ENCODE results near the gene TSKU. TPM values are rescaled to one million over a fixed set of nuclear protein-coding genes. Genes with fewer than 3 reads are reported as not detected.

TSKU gene
- total RNA-seq, 1 donor from 2014 or later = 42.3 TPM

DNA sequence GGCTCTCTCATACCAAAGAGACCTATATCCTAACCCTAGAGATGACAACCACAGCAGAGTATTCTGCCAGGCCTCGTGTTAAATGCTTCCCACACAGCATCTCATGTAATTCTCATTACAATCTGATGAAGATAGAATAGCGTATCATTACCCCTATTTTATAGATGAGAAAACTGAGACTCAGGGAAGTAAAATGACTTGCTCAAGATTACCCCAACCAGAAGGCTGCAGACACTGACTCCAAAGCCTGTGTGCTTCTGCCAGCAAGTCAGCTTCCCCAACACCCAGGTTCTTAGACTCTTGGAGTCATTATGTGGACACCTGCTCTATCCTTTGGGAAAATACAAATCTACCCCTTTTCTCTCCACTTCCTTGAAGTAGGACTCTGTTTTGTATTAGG is 23.6 kb upstream of the TSKU start:
- H3K4me3 Mint-ChIP-seq (ENCODE audit: unreplicated experiment) = no peak overlapping the region
- H3K27me3 Mint-ChIP-seq (ENCODE audit: low read depth) = no peaks in the 10 kb centered on the region
- peaks cover 15% of the 10 kb centered on the region for H3K4me1 Mint-ChIP-seq (ENCODE audit: low read depth)
- no peaks in the 10 kb centered on the region for H3K36me3 Mint-ChIP-seq (ENCODE audit: low read depth)
- TF ChIP-seq, protein P1, sequence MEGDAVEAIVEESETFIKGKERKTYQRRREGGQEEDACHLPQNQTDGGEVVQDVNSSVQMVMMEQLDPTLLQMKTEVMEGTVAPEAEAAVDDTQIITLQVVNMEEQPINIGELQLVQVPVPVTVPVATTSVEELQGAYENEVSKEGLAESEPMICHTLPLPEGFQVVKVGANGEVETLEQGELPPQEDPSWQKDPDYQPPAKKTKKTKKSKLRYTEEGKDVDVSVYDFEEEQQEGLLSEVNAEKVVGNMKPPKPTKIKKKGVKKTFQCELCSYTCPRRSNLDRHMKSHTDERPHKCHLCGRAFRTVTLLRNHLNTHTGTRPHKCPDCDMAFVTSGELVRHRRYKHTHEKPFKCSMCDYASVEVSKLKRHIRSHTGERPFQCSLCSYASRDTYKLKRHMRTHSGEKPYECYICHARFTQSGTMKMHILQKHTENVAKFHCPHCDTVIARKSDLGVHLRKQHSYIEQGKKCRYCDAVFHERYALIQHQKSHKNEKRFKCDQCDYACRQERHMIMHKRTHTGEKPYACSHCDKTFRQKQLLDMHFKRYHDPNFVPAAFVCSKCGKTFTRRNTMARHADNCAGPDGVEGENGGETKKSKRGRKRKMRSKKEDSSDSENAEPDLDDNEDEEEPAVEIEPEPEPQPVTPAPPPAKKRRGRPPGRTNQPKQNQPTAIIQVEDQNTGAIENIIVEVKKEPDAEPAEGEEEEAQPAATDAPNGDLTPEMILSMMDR (IDR thresholded peaks at IDR 0.05) = no peak
- H3K9me3 Mint-ChIP-seq (ENCODE audit: low read depth) = no peaks in the 10 kb centered on the region
- no peak overlapping the region for H3K27ac Mint-ChIP-seq (ENCODE audit: unreplicated experiment)
- DNase-seq (ENCODE audit: low spot score) = no peak

DNA sequence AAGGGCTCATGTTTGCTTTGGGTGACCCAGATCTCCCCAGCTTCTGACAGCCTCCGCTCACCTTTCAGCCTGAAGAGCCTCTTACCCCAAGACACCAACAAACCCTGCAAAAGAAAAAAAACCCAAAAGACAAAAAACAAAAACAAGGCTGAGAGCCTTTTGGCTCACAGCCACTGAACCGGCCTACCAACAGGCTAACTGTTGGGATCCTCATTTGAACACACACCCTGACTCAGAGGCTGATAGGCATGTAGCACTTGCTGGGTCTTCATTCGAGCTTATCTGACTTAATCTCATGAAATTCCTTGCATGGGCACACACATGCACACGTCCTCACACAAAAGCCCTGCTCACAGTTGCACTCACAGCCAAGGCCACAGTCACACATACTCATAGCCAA is 22.9 kb upstream of the TSKU start:
- Mint-ChIP-seq H3K27me3 (ENCODE audit: low read depth) (no peaks in the 10 kb centered on the region), H3K9me3 (ENCODE audit: low read depth) (no peaks in the 10 kb centered on the region), H3K27ac (ENCODE audit: unreplicated experiment) (no peak overlapping the region), H3K36me3 (ENCODE audit: low read depth) (no peaks in the 10 kb centered on the region), H3K4me1 (ENCODE audit: low read depth) (peaks cover 18% of the 10 kb centered on the region), H3K4me3 (ENCODE audit: unreplicated experiment) (no peak overlapping the region)
- TF ChIP-seq, protein P1 (IDR thresholded peaks at IDR 0.05) = no peak
- no peak for DNase-seq (ENCODE audit: low spot score)

DNA sequence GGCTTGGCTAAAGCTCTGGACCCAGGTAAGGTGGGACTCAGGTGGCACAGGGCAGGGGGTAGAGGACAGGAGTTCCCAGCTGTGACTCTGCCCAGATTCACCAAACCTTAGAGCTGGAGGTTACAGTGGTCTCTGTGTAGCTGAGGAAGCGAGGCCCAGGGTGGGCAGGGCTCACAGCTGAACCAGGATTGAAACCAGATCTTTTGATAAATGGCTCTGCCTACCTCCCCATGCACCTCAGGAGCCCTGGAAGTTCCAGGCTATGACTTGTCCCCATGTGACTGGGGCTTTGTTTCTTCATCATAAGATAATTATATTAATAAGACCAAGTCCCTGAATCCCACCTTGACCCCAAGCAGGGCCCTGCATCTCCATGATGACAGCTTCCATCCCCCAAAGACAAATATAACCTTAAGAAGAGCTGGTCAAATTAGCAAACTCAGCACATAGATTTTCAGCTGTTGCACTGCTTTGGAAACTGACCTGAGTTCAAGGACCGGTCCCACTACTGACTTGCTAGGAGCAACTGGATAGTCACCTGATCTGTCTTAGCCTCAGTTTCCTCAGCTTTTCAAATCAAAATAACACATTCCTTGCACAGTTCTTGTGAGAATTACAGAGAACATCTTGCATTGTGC is 21.3 kb upstream of the TSKU start:
- Mint-ChIP-seq H3K9me3 (ENCODE audit: low read depth) (no peaks in the 10 kb centered on the region), H3K36me3 (ENCODE audit: low read depth) (no peaks in the 10 kb centered on the region), H3K4me3 (ENCODE audit: unreplicated experiment) (no peak overlapping the region), H3K4me1 (ENCODE audit: low read depth) (peaks cover 30% of the 10 kb centered on the region), H3K27ac (ENCODE audit: unreplicated experiment) (no peak overlapping the region), H3K27me3 (ENCODE audit: low read depth) (no peaks in the 10 kb centered on the region)
- peak; percentile 18 for DNase-seq (ENCODE audit: low spot score)
- TF ChIP-seq, protein P1 (IDR thresholded peaks at IDR 0.05) = no peak

DNA sequence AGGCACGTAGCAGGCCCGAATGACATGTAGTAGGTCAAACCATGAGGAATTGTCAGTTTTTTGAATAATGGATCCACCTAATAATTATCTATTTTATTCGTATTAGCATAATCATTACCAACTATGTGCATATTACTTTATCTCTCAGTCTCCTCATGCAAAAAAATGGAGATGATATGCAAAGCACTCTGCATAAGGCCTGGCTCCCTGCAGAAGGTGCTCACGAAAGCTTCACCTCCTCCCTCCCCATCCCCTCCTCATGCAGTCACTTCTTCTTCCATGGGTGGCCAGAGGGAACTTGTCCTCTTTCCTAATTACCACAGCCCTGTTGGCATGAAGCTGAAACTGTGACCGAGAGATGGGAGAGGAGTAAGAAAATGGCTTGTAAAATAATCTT is 20.8 kb upstream of the TSKU start:
- H3K27me3 Mint-ChIP-seq (ENCODE audit: low read depth) = no peaks in the 10 kb centered on the region
- H3K4me1 Mint-ChIP-seq (ENCODE audit: low read depth) = peaks cover 34% of the 10 kb centered on the region
- H3K36me3 Mint-ChIP-seq (ENCODE audit: low read depth) = no peaks in the 10 kb centered on the region
- H3K27ac Mint-ChIP-seq (ENCODE audit: unreplicated experiment) = no peak overlapping the region
- TF ChIP-seq, protein P1 (IDR thresholded peaks at IDR 0.05) = no peak
- no peaks in the 10 kb centered on the region for H3K9me3 Mint-ChIP-seq (ENCODE audit: low read depth)
- H3K4me3 Mint-ChIP-seq (ENCODE audit: unreplicated experiment) = no peak overlapping the region
- peak; percentile 1 for DNase-seq (ENCODE audit: low spot score)

DNA sequence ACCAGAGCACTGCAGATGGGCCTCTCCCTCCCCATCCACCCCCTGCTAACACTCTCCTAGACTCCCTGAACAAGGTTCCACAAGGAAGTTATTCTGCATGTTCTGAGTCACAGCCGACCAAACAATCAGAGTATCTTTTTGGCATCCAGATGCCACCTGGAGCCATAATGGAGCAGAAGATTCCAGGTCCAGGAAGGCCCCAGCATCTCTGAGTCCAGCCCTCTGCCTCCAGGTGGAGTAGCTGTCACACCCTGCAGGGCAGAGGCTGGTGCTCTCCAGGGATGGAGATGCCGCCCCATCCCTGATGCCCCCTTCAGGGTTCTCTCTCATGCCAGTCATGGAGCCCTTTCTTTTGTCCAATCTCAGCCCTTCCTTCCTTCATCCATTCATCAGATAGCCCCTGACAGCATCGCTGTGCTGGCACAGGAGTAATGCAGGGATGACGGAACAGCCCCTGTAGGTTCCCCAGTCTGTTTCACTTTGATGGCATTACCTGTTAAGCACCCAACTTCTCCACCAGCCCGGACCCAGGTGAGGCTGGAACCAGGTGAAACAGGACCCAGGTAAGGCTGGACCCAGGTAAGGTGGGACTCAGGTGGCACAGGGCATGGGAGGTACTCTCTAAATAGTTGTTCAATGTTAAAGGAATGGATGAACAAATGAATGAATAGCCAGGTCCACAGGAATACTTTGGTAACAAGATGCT is 20.1 kb upstream of the TSKU start:
- Mint-ChIP-seq H3K9me3 (ENCODE audit: low read depth) (no peaks in the 10 kb centered on the region), H3K4me3 (ENCODE audit: unreplicated experiment) (no peak overlapping the region), H3K4me1 (ENCODE audit: low read depth) (peaks cover 41% of the 10 kb centered on the region), H3K27ac (ENCODE audit: unreplicated experiment) (no peak overlapping the region), H3K36me3 (ENCODE audit: low read depth) (no peaks in the 10 kb centered on the region), H3K27me3 (ENCODE audit: low read depth) (no peaks in the 10 kb centered on the region)
- DNase-seq (ENCODE audit: low spot score) = peak; percentile 51
- TF ChIP-seq, protein P1 (IDR thresholded peaks at IDR 0.05) = no peak
